HG02642 (cell line): ENCODE measurements around the gene NCAN.
"Not testable (repeated sequence)": the region's sequence is repeated elsewhere in the genome, so short reads cannot be mapped to it uniquely, and the experiment has no call there.

Experiments
- ATAC-seq: cut with Tn5 transposase; IDR thresholded peaks from one replicate; pipeline ENCODE4 v1.9.1; 2021; ENCODE audit warnings: mild to moderate bottlenecking; ENCODE audit not compliant: unreplicated experiment, poor library complexity

The NCAN gene

DNA sequence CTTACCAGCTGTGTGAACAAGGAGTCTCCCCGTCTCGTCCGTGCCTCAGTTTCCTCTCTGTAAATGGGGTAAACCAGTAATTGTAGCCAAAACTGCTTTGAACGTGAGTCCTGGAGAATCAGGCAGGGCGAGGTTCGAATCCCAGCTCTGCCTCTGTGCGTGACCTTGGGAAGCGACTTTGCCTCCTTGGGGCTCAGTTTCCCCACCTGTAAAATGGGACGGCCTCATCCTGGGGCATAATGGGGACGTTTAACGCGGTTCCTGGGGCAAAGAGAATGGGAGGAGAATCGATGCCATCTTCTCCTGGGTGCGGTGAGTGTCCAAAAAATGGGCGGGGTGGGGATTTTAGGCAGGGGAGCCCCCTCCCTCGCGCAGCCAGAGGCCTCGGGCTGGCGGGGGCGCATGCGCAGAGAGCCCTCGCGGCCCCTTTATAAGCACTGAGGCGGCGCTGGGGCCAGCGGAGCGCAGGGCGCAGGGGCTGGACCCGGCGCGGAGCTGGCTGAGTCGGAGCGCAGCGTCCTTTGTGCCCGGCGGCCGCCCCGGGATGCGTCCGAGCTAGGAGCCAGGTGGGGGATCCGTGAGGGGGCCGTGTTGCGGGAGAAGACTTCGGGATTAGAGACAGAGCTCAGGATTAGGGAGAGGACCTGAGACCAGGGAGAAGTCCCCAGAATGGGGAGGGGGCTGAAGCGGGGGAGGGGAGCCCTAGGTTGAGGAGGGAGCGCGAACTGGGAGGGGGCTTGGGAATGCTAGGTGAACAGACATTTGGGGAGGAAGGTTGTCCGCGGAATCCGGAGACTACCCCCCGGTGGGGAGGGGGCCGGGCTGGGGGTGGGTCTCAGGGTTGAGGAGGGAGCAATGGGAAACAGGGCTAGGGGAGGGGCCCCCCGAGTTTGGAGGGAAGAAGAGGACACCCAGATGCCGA, at the start of gene NCAN:
TSS of gene NCAN (plus strand) at position 460 of the 922 bp plus-strand sequence. CDS start 4,996 bp downstream, outside the sequence.
- no peak for ATAC-seq

DNA sequence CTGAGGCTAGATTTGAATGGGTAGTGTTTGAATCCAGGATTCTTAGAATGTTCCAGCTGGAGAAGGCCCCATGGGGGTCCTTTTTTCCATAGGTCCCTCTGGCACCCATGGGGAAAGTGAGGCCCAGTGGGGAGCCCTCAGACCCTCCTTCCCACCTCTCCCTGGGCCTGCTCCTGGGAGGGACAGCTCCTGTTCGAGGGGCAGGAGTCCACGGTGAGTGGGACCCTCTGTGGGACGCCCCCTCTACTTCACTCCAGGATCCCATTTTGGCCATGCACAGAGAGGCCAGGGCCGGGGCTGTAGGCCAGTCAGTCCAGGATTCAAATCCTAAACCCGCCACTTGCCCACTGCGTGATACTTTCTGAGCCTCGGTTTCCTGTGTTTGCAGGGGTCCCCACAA, 49.3 kb upstream of the NCAN start:
- ATAC-seq, result no peak

DNA sequence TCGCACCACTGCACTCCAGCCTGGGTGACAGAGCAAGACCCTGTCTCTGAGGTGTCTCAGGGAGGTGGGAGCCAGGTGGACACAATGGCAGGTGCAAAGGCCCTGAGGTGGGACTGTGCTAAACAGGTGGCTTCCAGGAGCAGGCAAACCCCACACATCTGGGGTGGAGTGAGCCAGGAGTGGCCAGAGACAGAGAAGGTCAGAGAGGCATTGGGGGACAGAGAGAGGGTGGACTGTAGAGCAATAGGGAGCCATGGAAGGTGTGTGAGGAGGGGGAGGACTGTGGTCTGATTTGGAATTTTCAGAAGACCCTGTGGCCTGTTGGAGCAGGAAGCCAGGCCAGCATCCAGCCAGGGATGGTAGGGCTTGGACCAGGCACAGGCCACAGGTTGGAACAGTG, 46.4 kb upstream of the NCAN start:
- no peak for ATAC-seq

DNA sequence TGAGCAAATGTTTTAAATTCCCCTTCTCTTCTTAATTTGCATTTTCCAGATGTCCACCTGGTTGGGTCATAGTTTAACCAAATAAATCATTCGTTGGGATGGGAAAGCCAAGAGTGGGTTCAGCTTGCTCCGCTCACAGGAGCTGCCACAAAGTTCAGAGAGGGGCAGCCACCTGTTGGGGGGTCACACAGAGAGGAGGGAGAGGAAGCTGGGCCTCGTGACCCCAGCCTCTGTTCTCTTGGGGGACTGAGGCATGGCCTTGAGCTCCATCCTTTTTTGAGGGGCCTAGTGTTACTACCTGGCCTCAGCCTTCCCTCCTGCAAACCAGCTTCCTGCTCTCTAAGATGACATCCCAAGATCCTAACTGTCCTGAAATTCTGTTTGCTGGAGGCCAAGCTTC, 44.1 kb upstream of the NCAN start:
- no peak for ATAC-seq

DNA sequence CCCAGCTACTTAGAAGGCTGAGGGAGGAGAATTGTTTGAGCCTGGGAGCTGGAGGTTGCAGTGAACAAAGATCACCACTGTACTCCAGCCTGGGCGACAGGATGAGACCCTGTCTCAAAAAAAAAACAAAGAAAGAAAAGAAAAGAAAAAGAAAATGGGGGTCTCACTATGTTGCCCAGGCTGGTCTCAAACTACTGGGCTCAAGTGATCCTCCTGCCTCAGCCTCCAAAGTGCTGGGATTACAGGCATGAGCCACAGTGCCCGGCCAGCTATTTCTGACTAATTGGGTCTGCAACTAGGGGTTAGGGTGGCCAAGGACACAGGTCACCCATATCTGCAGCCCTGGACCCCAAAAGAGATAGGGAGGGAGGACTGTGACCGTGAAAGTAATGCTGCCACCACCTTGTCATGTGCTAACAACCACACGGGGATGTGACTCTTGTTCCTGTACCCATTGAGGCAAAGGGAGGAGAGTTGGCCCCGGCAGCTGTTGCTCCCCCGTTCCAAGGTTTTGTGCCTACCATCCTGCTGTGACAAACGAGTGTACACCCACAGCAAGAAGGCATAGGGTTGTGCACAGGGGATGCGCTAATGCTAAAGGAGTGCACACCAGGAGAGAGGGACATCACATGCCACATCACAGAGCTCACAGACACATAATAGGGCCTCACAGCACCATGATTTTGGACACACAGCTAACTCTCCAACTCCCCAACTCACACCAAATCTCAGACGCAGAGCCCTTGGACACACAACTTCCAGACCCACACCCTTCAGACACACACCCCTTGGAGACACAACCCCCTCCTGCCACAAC, 42.3 kb upstream of the NCAN start:
- ATAC-seq, result no peak

DNA sequence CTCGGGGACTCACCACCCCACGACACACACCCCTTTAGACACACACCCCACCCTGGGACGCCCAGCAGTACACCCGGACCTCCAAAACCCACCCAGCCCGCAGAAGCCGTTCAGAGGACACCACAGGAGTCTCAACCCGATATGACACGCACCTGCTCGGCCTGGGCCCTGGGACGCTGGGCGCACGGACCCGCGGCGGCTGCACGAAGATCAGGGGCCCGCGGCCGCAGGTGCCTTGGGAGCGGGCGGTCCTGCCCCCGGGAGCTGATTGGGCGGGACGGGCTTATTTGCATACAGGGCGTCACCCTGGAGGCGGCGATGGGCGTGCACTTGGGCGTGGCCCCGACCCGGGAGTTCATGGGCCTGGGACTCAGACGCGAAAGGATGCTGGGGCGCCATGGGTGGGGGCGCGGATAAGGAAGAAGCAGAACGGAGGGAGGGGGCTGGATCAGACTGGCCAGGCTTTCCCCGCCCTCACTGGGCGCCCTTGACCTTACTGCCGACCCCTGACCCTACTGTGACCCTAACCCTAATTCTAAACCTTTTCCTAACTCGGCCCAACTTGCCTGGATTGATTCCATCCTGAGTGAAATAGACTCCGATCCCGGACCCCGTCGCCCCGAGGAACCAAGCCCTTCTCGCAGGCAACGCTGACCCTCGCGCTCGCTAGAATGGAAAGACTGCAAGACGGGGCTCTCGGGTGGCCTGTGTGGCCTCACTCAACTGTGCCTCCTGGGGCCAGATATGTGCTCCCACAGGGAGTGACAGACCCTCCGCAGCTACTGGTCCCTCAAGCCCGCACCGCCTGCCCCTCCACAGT, 41.5 kb upstream of the NCAN start, which contains the start of gene MEF2B:
TSS of gene MEF2B (minus strand) at position 211 of the 820 bp plus-strand sequence. CDS start 19,528 bp downstream, outside the sequence.
- peak; percentile 92 for ATAC-seq

DNA sequence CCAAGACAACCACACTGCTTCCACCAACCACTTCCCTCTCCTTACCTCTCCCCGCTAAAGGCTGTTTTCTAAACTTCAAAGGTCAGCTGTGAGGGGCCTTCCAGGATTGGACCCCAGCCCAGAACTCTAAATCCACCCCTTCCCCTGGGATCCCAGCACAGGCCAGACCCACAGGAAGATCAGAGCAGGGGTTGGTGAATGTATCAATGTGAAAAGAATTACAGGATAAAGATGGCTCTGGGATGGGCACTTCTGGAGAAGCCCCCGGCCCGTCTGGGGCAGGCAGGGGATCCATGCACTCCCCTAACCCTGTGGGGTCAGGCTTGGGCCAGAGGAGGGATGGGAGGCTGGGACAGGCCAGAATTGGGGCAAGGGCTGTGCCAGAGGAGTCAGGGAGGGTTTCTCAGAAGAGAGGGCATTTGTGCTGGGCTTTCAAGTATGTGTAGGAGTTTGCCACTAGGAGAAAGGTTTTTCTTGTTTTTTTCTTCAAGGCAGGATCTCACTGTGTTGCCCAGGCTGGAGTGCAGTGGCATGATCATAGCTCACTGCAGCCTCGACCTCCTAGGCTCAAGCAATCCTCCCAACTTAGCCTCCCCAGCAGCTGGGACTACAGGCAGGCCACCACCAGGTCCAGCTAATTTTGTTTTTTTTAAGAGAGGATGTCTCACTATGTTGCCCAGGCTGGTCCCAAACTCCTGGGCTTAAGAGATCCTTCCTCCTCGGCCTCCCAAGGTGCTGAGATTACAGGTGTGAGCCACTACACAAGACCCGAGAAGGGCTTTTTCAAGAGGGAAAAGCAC, 40.7 kb upstream of the NCAN start:
- no peak for ATAC-seq

DNA sequence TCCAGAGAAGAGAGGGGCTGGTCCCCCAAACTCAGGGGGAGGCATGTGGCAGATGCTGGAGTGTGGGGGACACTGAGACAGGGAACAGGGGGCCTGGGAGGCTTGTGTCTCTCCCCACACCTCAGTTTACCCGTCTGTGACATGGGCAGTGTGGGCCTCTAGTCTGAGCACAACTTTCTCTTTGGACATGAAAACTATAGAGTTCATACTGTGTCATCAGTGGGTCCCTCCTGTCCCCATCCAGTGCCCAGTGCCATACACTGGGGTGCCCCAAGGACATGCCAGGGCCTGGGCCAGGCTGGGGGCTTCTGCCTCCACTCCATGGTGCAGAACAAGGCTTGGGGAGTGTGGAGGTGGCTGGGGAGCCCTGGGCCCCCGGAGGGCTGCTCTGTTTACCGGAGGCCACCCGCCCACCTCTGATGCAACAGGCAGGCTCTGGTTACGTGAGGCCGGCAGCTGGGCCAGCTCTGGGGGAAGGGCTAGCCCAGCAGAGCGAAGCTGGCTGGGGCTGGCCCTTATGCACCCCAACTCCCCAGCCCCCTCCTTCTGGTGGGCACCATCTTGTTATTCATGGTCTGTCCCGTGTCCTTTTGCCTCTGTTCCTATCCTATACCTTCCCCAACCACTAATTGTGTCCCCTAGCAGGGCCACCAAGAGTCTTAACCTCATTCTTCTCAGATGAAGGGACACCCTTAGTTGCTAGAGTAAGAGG, 39.8 kb upstream of the NCAN start:
- ATAC-seq, result no peak

DNA sequence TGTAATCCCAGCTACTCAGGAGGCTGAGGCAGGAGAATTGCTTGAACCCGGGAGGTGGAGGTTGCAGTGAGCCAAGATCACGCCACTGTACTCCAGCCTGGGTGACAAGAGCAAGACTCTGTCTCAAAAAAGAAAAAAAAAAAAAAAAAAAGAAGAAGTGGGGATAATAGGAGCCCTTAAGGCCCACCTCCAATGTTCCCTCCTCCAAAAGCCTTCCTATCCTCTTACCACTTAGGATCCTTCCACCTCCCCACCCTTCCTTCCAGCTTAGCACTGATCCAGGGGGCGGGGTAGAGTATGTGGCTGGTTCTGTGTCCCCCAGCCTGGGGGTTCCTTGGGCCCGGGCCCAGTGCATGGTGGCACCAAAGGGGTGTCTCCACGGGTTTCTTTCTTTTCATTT, 38.5 kb upstream of the NCAN start:
- not testable (repeated sequence) for ATAC-seq

DNA sequence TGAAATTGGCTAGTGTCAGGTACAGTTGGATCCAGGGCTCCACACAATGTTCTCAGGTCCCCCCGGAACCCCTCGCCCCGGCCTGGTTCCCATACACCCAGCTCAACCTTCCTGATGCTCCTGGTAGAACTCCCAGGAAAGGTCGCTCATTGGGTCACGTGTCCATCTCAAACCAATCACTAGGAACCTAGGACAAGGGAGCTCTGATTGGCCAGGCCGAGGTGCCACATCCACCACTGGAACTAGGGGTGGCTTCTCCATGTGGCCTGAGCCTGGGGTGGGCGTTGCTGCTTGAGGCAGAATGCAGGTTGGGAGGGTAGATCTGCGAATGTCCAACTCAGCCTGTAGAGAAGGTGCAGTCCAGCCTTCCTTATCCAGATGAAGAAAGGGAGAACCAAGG, 34.8 kb upstream of the NCAN start:
- ATAC-seq, result no peak

DNA sequence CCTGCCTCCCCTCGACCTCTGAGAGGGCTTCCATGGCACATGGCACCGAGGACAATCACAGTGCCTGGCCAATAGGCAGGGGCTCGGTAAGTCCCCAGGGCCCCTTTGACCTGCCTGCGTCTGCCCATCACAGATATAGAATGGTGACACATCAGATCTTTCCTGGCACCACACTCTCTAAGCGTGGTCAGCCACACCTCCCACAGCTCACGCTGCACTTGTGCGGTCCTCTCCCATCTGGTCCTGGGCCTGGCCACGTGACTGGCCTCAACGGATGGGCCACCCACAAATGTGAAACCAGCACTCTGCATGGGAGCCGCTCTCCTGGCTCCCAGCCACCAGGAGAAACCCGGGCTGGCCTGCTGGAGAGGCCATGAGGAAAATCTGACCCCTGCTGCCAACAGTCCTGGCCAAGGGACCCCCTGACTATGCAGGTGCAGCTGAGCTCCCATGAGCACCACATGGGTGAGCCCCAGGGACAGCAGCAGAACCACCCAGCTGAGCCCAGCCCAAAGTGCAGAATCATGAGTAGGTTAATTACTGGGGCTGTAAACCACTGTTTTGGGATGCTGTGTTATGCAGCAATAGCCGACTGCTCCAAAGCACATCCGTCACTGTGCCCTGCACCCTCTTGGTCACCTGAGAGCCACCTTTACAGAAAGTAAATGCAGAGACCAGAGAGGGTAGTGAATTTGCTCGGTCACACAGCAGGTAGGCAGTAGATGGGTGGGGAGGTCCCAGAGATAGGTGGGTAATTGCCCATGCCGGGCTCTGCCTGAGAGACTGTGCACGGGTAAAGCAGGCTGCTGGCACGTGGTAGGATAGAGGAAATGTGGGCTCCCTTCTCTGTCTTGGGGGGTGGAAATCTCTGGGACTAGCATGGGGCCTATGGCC, 32.0 kb upstream of the NCAN start:
- no peak for ATAC-seq

DNA sequence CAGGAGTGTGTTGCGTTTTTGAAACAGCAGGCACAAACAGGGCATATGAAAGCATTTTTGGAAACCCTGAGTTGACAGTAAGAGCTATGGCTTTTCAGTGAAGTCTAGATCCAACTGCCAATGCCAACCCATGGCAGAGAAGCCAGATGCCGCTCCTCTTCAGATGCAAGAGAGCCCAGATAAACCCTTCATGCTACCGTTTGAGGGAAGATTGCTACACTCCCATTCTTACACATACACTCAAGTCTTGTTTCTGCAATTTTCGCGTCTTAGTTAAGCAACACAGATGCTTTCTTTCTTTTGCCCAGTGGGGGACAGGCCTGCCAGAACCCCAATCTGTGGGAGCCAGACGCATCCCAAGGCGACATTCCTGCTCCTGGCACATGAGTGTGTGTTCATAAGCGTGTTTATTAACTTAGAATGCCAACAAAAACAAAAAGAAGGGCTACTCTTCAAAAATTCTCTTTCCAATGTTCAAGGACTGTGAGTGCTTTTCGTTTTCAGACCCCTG, 30.2 kb upstream of the NCAN start:
- ATAC-seq, result no peak

DNA sequence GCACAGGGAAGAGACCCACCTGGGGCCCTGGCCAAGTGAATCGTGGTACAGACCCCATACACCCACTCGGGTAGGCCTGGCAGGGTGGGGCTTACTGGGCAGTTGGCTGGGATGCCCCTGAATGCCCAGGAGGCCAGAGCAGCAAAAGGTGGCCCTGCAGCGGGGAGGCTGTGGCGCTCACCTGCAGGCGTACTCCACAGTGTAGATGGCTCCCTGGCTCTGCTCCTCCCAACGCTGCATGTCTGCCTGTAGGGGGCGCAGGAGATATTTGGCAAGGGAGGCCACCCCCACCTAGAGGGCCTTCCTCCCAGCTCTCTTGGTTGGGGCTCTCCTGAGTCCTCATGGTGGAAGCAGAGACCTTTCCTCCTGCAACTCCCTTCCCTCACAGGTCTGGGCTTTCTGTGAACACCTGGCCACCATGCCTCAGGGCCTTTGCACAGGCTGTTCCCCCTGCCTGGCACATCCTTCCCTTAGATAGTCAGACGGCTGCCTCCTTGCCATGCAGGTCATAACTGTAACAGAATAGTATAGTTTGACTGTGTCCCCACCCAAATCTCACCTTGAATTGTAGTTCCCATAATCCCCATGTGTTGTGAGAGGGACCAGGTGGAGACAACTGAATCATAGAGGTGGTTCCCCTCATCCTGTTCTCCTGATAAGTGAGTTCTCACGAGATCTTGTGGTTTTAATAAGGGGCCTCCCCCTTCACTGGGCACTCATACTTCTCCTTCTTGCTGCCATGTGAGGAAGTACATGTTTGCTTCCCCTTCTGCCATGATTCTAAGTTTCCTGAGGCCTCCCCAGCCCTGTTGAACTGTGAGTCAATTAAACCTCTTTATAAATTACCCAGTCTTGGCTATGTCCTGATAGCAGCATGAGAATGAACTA, 25.7 kb upstream of the NCAN start:
- no peak for ATAC-seq

DNA sequence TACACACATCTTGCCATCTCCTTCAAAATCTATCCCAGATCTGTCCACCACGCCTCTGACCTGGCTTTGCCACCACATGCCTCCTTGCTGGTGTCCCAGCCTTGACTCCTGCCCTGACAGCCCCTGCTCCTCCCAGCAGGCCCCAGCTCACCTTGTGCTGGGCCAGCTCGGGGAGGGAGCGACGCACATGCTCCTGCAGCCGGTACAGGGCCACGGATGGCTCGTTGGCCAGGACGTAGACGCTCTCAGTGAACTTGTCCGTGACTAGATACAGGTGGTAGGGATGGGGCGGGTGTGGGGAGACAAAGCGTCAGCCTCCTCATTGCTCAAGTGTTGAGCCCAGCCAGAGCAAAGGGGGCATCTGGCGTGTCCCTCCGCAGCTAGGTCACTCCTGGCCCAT, 25.0 kb upstream of the NCAN start:
- ATAC-seq, result no peak

DNA sequence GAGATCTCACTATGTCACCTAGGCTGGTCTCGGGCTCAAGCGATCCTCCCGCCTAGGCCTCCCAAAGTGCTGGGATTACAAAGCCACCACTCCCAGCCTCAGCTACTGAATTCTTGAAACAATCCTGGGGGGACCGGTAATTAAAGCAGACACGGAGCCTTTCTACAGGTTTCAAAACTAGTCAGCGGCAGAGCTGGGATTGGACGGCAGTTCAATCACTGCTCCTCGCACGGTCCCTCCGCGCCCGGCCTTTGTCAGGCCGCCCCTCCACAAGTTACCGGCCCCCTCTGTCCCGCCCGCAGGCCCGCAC, 20.0 kb upstream of the NCAN start:
- ATAC-seq, result no peak

DNA sequence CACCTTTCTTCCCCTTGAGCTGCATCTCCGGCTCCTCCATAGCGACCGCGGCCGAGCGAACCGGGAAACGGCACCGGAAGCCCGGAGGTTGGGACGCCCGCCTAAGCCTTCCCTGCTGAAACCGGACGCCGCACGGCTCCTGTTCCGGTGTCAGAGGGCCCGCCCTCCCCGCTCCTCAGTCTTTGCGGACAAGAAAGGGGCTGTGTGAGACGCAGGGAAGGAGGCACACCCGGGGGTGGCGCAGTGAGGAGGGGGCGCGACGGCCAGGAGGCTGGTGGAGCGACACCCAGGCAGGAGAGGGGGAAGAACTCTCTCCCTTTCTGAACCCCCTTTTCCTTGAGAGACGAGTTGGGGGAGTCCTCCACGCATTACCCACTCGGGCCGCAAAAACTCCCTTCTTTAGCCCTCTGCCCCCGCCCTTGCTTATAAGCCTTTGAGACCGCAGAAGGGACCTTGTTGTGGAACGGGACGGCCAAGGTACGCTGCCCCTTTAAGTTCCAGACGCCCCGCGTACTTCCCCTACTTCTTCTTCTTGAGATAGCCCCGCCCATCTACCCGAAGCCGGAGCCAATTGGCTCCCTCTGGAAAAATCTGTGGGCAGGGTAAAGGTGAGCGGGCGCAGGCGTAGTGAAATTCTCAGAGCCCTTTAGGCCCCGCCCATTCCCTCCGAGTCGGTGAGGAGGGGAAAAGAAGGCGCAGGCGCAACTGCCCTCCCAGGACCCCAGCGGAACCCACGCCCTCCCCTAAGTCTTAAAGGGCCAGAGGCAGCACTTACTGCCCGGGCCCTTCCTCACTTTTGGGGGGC, 19.5 kb upstream of the NCAN start, which contains the start of the genes BORCS8 and RFXANK:
TSS of gene BORCS8 (minus strand) at position 75 of the 805 bp plus-strand sequence. CDS start at position 40, 35 bp downstream.
TSS of gene RFXANK (plus strand) at position 181 of the 805 bp plus-strand sequence. CDS start 1,689 bp downstream, outside the sequence.
- peak; percentile 89 for ATAC-seq
